Tibial nerve (tissue), 4 donors: Measurements from ENCODE around the gene GMPR2.

Experiments used
- CTCF ChIP-seq, 5 experiments: fragments of 200-600 bp in 3 of 5; fragments of 450-650 bp in 2 of 5; sonication (generic) in 3 of 5; IDR thresholded peaks; one replicate each; pipeline ENCODE4 v1.5.1; 2016 to 2019; ENCODE audit warnings: antibody characterized with exemption in 5 of 5, mild to moderate bottlenecking in 3 of 5, moderate library complexity in 2 of 5
- EP300 ChIP-seq, 2 donors: sonication (generic); formaldehyde crosslinking; IDR thresholded peaks; one replicate each; pipeline ENCODE4 v1.6.1; 2017; ENCODE audit warnings: antibody characterized with exemption in 2 of 2, mild to moderate bottlenecking in 1 of 2
- POLR2A ChIP-seq, 2 donors: fragments of 450-650 bp; IDR thresholded peaks; one replicate each; pipeline ENCODE4 v1.6.1; 2017; ENCODE audit warnings: antibody characterized with exemption in 2 of 2, mild to moderate bottlenecking in 2 of 2, moderate library complexity in 2 of 2

DNA sequence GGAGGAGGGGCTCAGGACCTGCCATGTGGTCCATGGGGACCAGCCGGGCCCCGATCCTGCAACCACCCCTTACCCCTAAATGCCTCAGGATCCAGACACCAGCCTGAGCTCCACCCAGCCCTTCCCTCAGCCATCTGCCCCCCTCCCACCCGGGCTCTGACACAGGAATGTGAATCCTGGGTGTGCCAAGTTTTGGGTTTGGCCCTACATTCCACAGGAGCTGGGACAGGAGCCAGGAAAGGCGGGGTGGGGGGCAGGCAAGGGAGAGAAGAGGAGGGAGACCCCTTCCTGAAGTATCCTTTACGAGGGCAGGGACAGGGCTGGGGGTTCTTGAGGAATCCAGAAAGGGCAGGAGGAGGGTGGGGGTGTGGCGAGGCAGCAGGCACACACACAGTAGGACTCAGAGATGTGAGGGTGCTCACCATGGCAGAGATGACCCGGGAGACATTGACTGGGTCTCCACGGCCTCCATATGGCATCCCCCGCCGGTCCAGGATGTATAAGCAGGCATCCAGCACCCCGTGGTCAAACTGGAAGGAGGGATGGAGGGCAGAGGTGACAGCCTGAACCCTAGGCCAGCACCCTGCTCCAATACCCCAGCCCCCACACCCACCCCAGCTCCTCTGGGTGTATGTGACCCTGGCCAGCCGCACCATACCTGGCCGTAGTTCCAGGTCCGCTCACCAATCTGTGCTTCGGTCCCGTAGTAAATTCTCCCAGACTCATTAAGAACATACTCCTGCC lies 26.7 kb downstream of the GMPR2 start:
- TF ChIP-seq CTCF (IDR thresholded peaks at IDR 0.05) (no peak), POLR2A (IDR thresholded peaks at IDR 0.05) (no peak), EP300 (IDR thresholded peaks at IDR 0.05) (no peak)
